Trophoblast cell (in vitro differentiated cells and primary cell): ENCODE results near the gene COL23A1.

ENCODE experiments used
- DNase-seq, 2 donors: peaks; one replicate each; pipeline ENCODE4 v3.0.0-alpha.2; 2016
- H2AFZ ChIP-seq: 2 replicates; pipeline ENCODE4 v1.6.1; 2013; ENCODE audit warnings: low read length, moderate library complexity, mild to moderate bottlenecking; ENCODE audit not compliant: insufficient read depth, poor library complexity
- H2AK5ac ChIP-seq: 2 replicates; pipeline ENCODE4 v1.6.1; 2013; ENCODE audit warnings: mild to moderate bottlenecking, low read length
- H2BK120ac ChIP-seq: 2 replicates; pipeline ENCODE4 v1.6.1; 2013; ENCODE audit warnings: low read length, mild to moderate bottlenecking, moderate library complexity; ENCODE audit not compliant: insufficient read depth, poor library complexity
- H2BK12ac ChIP-seq: 2 replicates; pipeline ENCODE4 v1.6.1; 2013; ENCODE audit warnings: mild to moderate bottlenecking, low read length, moderate library complexity
- H2BK5ac ChIP-seq: 2 replicates; pipeline ENCODE4 v1.6.1; 2013; ENCODE audit warnings: low read length, low read depth, moderate library complexity, mild to moderate bottlenecking; ENCODE audit not compliant: poor library complexity
- H3K14ac ChIP-seq: 2 replicates; pipeline ENCODE4 v1.6.1; 2013; ENCODE audit warnings: mild to moderate bottlenecking, low read length
- H3K18ac ChIP-seq: 2 replicates; pipeline ENCODE4 v1.6.1; 2013; ENCODE audit warnings: mild to moderate bottlenecking, low read length
- H3K23ac ChIP-seq: 2 replicates; pipeline ENCODE4 v1.6.1; 2013; ENCODE audit warnings: low read length
- H3K27ac ChIP-seq: 2 replicates; pipeline ENCODE4 v1.5.1; 2013; ENCODE audit warnings: low read depth, mild to moderate bottlenecking, inconsistent platforms, low read length, moderate library complexity
- H3K27me3 ChIP-seq: 2 replicates; pipeline ENCODE4 v1.6.1; 2013; ENCODE audit warnings: inconsistent platforms, mild to moderate bottlenecking, low read length, moderate library complexity; ENCODE audit not compliant: insufficient read depth
- H3K36me3 ChIP-seq, 2 experiments: 1 replicate in 1 of 2; 2 replicates in 1 of 2; pipeline ENCODE4 v1.6.1; 2013; ENCODE audit warnings: low read length in 2 of 2, mild to moderate bottlenecking in 2 of 2, moderate library complexity in 1 of 2; ENCODE audit not compliant: insufficient read depth in 2 of 2, control insufficient read depth in 1 of 2
- H3K4ac ChIP-seq: 2 replicates; pipeline ENCODE4 v1.6.1; 2013; ENCODE audit warnings: low read depth, mild to moderate bottlenecking, low read length, moderate library complexity
- H3K4me1 ChIP-seq, 2 experiments: 1 replicate in 1 of 2; 2 replicates in 1 of 2; pipeline ENCODE4 v1.6.1; 2013; ENCODE audit warnings: low read length in 2 of 2, mild to moderate bottlenecking in 2 of 2, moderate library complexity in 1 of 2; ENCODE audit not compliant: insufficient read depth in 2 of 2, control insufficient read depth in 1 of 2
- H3K4me2 ChIP-seq: 2 replicates; pipeline ENCODE4 v1.6.1; 2013; ENCODE audit warnings: inconsistent platforms, mild to moderate bottlenecking, low read length, moderate library complexity
- H3K4me3 ChIP-seq: 2 replicates; pipeline ENCODE4 v1.5.1; 2013; ENCODE audit warnings: mild to moderate bottlenecking, low read depth, low read length, inconsistent platforms
- H3K79me1 ChIP-seq: one replicate; pipeline ENCODE4 v1.6.1; 2013; ENCODE audit warnings: low read length
- H3K79me2 ChIP-seq: 2 replicates; pipeline ENCODE4 v1.6.1; 2013; ENCODE audit warnings: low read length, mild to moderate bottlenecking; ENCODE audit not compliant: control insufficient read depth, insufficient read depth, poor library complexity
- H3K9ac ChIP-seq: 2 replicates; pipeline ENCODE4 v1.6.1; 2013; ENCODE audit warnings: mild to moderate bottlenecking, low read length
- H3K9me3 ChIP-seq: 2 replicates; pipeline ENCODE4 v1.6.1; 2013; ENCODE audit warnings: low read depth, mild to moderate bottlenecking, control low read depth, inconsistent platforms, low read length; ENCODE audit not compliant: insufficient read depth
- H4K12ac ChIP-seq: 2 replicates; pipeline ENCODE4 v1.6.1; 2013; ENCODE audit warnings: low read depth, mild to moderate bottlenecking, low read length, moderate library complexity
- H4K8ac ChIP-seq: 2 replicates; pipeline ENCODE4 v1.6.1; 2013; ENCODE audit warnings: low read depth, mild to moderate bottlenecking, low read length, moderate library complexity
- H4K91ac ChIP-seq: one replicate; pipeline ENCODE4 v1.6.1; 2013; ENCODE audit warnings: low read depth, mild to moderate bottlenecking, low read length, moderate library complexity
- WGBS: extraction: QIAGEN DNeasy Blood & Tissue Kit; methylation state at CpG from one replicate; pipeline ENCODE4 v1.1.7; 2013; ENCODE audit warnings: missing lambda C conversion rate; ENCODE audit not compliant: insufficient read length, insufficient coverage; ENCODE audit errors: extremely low coverage; 5-methylcytosine and 5-hydroxymethylcytosine counted together

Gene COL23A1

DNA sequence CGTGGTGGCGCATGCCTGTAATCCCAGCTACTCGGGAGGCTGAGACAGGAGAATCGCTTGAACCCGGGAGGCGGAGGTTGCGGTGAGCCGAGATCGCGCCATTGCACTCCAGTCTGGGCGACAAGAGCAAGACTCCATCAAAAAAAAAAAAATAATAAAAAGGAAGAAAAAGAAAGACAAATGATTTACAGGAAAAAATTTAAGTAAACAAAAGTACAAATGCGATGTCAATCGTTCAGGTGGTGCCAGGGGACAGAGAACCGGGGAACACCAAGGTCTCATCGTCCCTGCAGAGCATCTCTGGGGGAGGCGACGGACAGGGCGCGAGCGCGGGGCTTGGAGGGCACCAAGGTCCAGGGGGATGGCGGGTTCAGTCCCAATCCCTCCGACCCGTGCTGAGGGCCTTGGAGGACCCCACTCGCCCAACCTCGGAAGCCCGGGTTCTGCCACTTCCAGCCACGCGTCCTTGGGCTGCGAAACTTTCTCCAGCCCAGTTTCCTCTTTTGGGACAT lies 386.5 kb downstream of the COL23A1 start:
- H4K12ac ChIP-seq = peak overlapping the region; percentile 73
- DNase-seq = no peak
- peak overlapping the region; percentile 89 for H3K9ac ChIP-seq
- H2BK12ac ChIP-seq = no peak overlapping the region
- H2AK5ac ChIP-seq = no peak overlapping the region
- H3K4me1 ChIP-seq = peaks cover 0 to 13% of the 10 kb centered on the region in 2 experiments
- H2BK5ac ChIP-seq = peak overlapping the region; percentile 10
- peak overlapping the region; percentile 43 for H4K8ac ChIP-seq
- no peaks in the 10 kb centered on the region for H3K9me3 ChIP-seq
- no CpG with 5 or more reads among the region's 30 CpGs for WGBS
- H3K14ac ChIP-seq = peak overlapping the region; percentile 25
- peaks cover 3% of the 10 kb centered on the region for H3K27me3 ChIP-seq
- peak overlapping the region; percentile 12 for H3K18ac ChIP-seq
- peak overlapping the region; percentile 20 for H3K27ac ChIP-seq
- H2AFZ ChIP-seq = peak overlapping the region; percentile 92
- peaks cover 20 to 27% of the 10 kb centered on the region in 2 experiments for H3K36me3 ChIP-seq
- peak overlapping the region; percentile 2 for H2BK120ac ChIP-seq
- peaks cover 11% of the 10 kb centered on the region for H3K79me1 ChIP-seq
- H4K91ac ChIP-seq = peak overlapping the region; percentile 52
- peak overlapping the region; percentile 75 for H3K4me3 ChIP-seq
- no peak overlapping the region for H3K23ac ChIP-seq
- H3K79me2 ChIP-seq = peaks cover 26% of the 10 kb centered on the region
- peak overlapping the region; percentile 96 for H3K4me2 ChIP-seq
- peak overlapping the region; percentile 7 for H3K4ac ChIP-seq

DNA sequence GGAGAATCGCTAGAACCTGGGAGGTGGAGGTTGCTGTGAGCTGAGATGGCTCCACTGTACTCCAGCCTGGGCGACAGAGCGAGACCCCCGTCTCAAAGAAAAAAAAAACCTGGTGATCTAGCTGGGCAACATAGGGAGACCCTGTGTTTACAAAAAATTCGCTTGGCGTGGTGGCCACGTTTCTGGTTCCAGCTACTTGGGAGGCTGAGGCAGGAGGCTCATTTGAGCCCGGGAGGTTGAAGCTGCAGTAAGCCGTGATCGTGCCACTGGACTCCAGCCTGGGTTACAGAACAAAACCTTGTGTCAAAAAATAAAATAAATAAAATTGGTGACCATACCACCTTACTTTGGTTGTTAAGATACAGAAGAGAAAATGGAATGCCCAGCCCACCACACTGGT lies 387.7 kb downstream of the COL23A1 start:
- Histone ChIP-seq H3K79me2 (peaks cover 26% of the 10 kb centered on the region), H2AFZ (no peak overlapping the region), H3K4me3 (no peak overlapping the region), H3K36me3 (peaks cover 11 to 17% of the 10 kb centered on the region in 2 experiments), H3K18ac (no peak overlapping the region), H3K4me1 (peaks cover 0 to 12% of the 10 kb centered on the region in 2 experiments), H3K79me1 (peaks cover 11% of the 10 kb centered on the region), H3K4ac (no peak overlapping the region), H2AK5ac (no peak overlapping the region), H3K9ac (no peak overlapping the region), H3K23ac (no peak overlapping the region), H4K91ac (no peak overlapping the region), H4K8ac (no peak overlapping the region), H3K4me2 (no peak overlapping the region), H3K27me3 (peaks cover 3% of the 10 kb centered on the region), H2BK5ac (no peak overlapping the region), H2BK120ac (no peak overlapping the region), H4K12ac (no peak overlapping the region), H3K14ac (no peak overlapping the region), H3K27ac (no peak overlapping the region), H3K9me3 (no peaks in the 10 kb centered on the region), H2BK12ac (no peak overlapping the region)
- DNase-seq = no peak
- WGBS = no CpG with 5 or more reads among the region's 10 CpGs

DNA sequence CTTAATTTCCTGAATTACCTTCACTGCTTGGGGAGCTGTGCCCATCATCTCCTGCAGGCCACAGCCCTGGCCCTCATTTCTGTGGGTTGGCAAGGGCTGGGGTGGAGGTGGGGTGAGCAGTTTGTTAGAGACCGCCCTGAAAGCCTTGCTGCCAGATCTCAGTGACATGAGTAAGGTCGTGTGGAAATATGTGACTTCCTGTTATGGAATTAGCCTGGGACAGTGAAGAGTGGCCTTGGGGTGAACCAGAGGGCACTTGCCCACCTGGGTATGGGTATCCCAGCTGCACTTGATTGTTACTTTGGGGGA lies 388.3 kb downstream of the COL23A1 start:
- Histone ChIP-seq H3K23ac (no peak overlapping the region), H3K14ac (no peak overlapping the region), H3K79me1 (peaks cover 11% of the 10 kb centered on the region), H2AFZ (no peak overlapping the region), H3K4me3 (no peak overlapping the region), H4K91ac (no peak overlapping the region), H3K27me3 (peaks cover 3% of the 10 kb centered on the region), H3K9me3 (no peaks in the 10 kb centered on the region), H2BK120ac (no peak overlapping the region), H3K36me3 (peaks cover 7 to 11% of the 10 kb centered on the region in 2 experiments), H3K27ac (no peak overlapping the region), H3K18ac (no peak overlapping the region), H3K79me2 (peaks cover 26% of the 10 kb centered on the region), H3K4me1 (peaks cover 0 to 11% of the 10 kb centered on the region in 2 experiments), H4K12ac (no peak overlapping the region), H2AK5ac (no peak overlapping the region), H3K4ac (no peak overlapping the region), H3K9ac (no peak overlapping the region), H2BK5ac (no peak overlapping the region), H3K4me2 (no peak overlapping the region), H2BK12ac (no peak overlapping the region), H4K8ac (no peak overlapping the region)
- no CpG with 5 or more reads among the region's 2 CpGs for WGBS
- no peak for DNase-seq

DNA sequence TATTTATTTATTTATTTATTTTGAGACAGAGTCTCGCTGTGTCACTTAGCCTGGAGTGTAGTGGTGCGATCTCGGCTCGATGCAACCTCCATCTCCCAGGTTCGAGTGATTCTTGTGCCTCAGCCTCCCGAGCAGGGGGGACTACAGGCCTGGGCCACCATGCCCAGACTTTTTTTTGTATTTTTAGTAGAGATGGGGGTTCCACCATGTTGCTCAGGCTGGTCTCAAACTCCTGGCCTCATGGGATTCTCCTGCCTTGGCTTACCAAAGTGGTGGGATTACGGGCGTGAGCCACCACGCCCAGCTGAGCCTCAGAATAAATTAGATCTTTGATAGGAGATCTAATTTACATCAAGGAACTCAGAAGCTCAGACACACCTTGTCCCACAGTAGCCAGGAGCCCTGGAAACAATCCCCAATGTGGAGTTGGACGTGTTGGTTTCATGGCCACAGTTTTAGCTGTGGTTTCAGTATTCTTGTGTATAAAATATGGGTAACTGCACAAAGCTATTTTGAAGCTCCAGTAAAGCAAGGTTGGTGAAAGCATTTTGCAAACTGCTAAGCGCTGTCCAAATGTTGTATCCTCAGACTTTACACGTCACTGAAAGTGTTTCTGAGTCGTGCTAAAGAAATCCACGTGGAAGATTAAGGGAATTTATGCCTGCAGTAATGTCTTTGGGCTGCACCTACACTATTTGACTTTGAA lies 388.8 kb downstream of the COL23A1 start:
- no peak overlapping the region for H2BK120ac ChIP-seq
- no peak overlapping the region for H4K8ac ChIP-seq
- H3K18ac ChIP-seq = no peak overlapping the region
- H3K27me3 ChIP-seq = peaks cover 3% of the 10 kb centered on the region
- H3K9me3 ChIP-seq = no peaks in the 10 kb centered on the region
- H3K4me3 ChIP-seq = no peak overlapping the region
- no peak for DNase-seq
- H3K4me1 ChIP-seq = peaks cover 0 to 6% of the 10 kb centered on the region in 2 experiments
- H3K36me3 ChIP-seq = peaks cover 2 to 6% of the 10 kb centered on the region in 2 experiments
- no peak overlapping the region for H3K9ac ChIP-seq
- H4K91ac ChIP-seq = no peak overlapping the region
- H3K4ac ChIP-seq = no peak overlapping the region
- no peak overlapping the region for H2BK12ac ChIP-seq
- WGBS = no CpG with 5 or more reads among the region's 14 CpGs
- H3K27ac ChIP-seq = no peak overlapping the region
- peaks cover 11% of the 10 kb centered on the region for H3K79me1 ChIP-seq
- H2BK5ac ChIP-seq = no peak overlapping the region
- H3K4me2 ChIP-seq = no peak overlapping the region
- H3K79me2 ChIP-seq = peaks cover 22% of the 10 kb centered on the region
- no peak overlapping the region for H2AK5ac ChIP-seq
- no peak overlapping the region for H3K14ac ChIP-seq
- H3K23ac ChIP-seq = no peak overlapping the region
- H4K12ac ChIP-seq = no peak overlapping the region
- no peak overlapping the region for H2AFZ ChIP-seq
